ENCODE measurements around the gene CLTCL1.

Gene CLTCL1

GRCh38 chr22:19132153-19132552 is 159.4 kb downstream of the CLTCL1 start:
- no peak for DNase-seq (ENCODE audit: low read depth in 2 of 2)

- no peak for DNase-seq (ENCODE audit: low read depth in 2 of 2)
These were observed 159.9 kb downstream of the CLTCL1 start for GRCh38 chr22:19131685-19132015.

- no peak for DNase-seq (ENCODE audit: low read depth in 2 of 2)
These were observed 160.4 kb downstream of the CLTCL1 start, which contains the start of gene TSSK2 for GRCh38 chr22:19130959-19131684. TSSK2 (plus strand) TSS chr22:19131308; CDS start chr22:19131400, 92 bp downstream.

- DNase-seq (ENCODE audit: low read depth in 2 of 2), result no peak
These were observed 161.6 kb downstream of the CLTCL1 start for GRCh38 chr22:19129871-19130270.

All from stimulated activated CD4-positive, alpha-beta T cell treated with anti-CD3 and anti-CD28 coated beads, Interleukin-1b, Interleukin-23, amount 100 ng/mL, for 1 hour (primary cell).